ENCODE results near the gene PTPRA.
A peak's percentile ranks its signal among the peaks of the same experiment; 100 is the strongest.

The PTPRA gene

DNA sequence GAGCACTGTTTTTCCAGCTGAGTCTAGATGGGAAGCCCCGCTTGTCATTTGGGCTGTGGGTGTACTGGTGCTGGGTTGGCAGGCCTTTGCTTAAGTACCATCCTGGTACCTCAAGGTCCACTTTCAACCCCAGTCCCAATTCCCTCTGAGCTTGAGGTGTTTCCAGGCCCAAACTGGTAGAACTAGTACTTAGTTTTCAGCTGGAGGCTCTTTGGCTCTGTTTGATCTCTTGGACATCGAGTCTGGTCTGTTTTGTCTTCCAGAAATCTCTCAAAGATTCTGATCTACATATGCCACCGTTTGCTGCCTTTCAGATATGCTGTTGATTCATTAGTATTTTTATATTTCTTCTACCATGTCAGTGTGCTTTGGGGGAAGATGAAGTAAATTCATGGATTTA lies 108.4 kb downstream of the PTPRA start:
- Mint-ChIP-seq H3K27me3 (no peaks in the 10 kb centered on the region), H3K4me3 (no peak overlapping the region), H3K4me1 (peaks cover 16% of the 10 kb centered on the region), H3K27ac (no peak overlapping the region), H3K9me3 (no peaks in the 10 kb centered on the region)
- ATAC-seq: no peak
- no peak for DNase-seq

GRCh38 chr20:2983508-2983907 lies 110.2 kb downstream of the PTPRA start:
- H3K9me3 Mint-ChIP-seq: no peaks in the 10 kb centered on the region
- H3K4me3 Mint-ChIP-seq: no peak overlapping the region
- DNase-seq: no peak
- no peaks in the 10 kb centered on the region for H3K27me3 Mint-ChIP-seq
- ATAC-seq: no peak
- peaks cover 10% of the 10 kb centered on the region for H3K4me1 Mint-ChIP-seq
- no peak overlapping the region for H3K27ac Mint-ChIP-seq

DNA sequence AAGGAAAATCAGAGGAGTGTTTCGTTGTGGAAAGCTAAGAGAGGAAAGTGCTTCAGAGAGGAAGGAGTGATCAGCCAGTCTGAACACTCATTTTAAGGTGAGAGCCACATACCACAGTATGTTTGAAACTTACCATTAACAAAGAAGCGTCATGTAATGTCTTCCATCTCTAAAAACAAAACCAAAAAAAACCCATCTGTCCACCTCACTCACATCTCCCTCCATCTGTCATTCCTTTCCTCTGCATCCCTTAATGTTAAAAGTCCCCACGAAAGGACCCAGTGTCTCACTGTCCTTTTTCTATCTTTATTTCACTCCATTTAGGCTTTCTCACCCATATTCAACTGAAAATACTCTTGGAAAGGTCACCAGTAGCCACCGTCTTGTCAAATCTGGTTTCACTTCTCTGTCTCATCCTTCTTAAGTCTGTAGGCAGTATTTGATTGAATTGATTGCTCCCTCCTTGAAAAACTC lies 110.8 kb downstream of the PTPRA start:
- DNase-seq (peak in 1 of 2 donors; percentile 21), ATAC-seq (peak; percentile 82)
- peaks cover 8% of the 10 kb centered on the region for H3K4me1 Mint-ChIP-seq
- no peaks in the 10 kb centered on the region for H3K9me3 Mint-ChIP-seq
- no peaks in the 10 kb centered on the region for H3K27me3 Mint-ChIP-seq
- H3K27ac Mint-ChIP-seq: no peak overlapping the region
- H3K4me3 Mint-ChIP-seq: no peak overlapping the region

DNA sequence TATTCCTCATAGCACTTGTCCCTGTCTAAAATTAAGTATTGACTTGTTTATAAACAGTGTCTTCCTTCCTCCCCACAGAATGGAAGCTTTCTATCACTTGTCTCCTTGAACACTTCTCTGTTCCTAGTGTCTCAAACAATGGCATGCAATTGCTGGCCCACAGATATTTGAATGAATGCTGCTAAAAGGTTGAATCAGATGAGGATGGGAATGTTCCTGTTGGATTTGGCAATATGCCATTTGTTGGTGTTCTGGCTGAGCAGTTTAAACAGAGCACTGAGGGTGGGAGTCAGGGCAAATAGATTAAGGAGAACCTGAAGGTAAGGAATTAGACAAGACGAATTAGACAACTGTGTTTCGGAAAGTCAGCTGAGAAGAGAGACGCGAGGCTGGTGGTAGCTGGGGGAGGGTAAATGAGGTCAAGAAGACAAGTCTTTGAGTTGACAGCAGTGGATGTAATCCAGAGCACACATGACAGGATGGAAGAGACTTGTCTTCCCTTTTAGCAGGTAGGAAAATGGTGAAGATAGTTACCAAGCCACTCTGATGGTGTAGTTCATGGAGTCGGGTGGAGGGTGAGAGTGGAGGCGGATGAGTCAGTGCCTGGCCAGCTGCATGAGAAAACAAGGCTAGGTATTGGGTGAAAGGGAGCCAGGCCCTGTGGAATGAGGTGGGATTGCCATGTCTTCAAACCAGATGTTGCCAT lies 111.8 kb downstream of the PTPRA start:
- no peak overlapping the region for H3K4me3 Mint-ChIP-seq
- no peaks in the 10 kb centered on the region for H3K27me3 Mint-ChIP-seq
- H3K9me3 Mint-ChIP-seq: no peaks in the 10 kb centered on the region
- ATAC-seq: no peak
- peaks cover 14% of the 10 kb centered on the region for H3K4me1 Mint-ChIP-seq
- no peak overlapping the region for H3K27ac Mint-ChIP-seq
- DNase-seq: peak in 1 of 2 donors; percentile 19

DNA sequence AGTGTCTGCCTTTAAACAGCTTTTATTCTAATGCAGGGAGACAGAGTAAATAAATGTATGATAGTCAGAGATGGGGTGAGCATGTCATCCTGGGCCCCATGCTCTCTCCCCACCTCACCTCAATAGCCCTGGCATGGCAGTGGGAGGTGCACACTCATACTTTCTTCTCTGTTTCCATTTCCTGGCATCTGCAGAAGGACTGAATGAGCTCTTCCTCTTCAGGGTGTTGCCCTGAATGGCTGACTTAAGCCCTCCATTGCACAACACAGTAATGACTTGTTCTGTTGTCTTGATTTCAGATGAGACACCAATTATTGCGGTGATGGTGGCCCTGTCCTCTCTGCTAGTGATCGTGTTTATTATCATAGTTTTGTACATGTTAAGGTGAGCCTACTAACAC lies 113.2 kb downstream of the PTPRA start:
- Mint-ChIP-seq H3K27ac (peak overlapping the region in 1 of 2 donors; percentile 51), H3K9me3 (no peaks in the 10 kb centered on the region), H3K27me3 (no peaks in the 10 kb centered on the region), H3K4me1 (peaks cover 15% of the 10 kb centered on the region), H3K4me3 (peak overlapping the region; percentile 44 to 60)
- peak; percentile 88 for ATAC-seq
- DNase-seq: peak; percentile 38 to 78

DNA sequence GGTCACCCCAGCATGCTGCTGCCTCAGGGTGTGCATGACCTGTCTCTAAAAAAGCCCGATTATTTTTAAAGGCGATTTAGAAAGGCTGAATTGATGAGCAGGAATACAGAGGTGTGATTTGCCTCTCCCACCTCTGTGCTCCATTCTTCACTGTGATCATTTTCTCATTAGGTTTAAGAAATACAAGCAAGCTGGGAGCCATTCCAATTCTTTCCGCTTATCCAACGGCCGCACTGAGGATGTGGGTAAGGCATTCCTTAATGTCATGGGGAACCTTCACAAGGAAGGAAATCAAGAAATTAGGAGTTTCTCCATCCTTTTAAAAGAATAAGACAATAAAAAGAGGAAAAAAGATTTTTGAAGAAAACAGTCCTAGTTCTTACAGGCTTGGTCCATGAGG lies 114.6 kb downstream of the PTPRA start:
- Mint-ChIP-seq H3K9me3 (no peaks in the 10 kb centered on the region), H3K4me1 (peaks cover 18% of the 10 kb centered on the region), H3K27me3 (no peaks in the 10 kb centered on the region), H3K27ac (peak overlapping the region in 1 of 2 donors; percentile 72), H3K4me3 (no peak overlapping the region)
- no peak for DNase-seq
- ATAC-seq: no peak

DNA sequence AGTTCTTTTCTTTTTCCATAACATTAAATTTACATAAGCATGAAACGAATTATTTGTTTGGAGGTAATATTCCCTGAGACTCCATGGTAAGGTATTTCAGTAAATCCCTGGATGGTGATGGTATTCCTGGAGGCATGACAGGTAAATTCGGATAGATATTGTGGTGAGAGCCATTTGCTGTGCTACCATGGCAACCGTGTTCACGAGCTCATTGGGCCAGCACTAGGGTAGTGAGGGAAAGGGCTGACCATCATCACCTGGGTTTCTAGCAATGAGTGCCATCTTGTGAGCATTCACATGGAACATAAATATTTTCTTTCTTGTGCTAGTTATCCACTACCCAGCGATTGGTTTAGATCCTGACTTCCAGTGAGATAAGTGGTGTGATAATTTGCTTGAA lies 118.3 kb downstream of the PTPRA start:
- no peak for ATAC-seq
- Mint-ChIP-seq H3K27me3 (no peaks in the 10 kb centered on the region), H3K4me3 (no peak overlapping the region), H3K27ac (no peak overlapping the region), H3K9me3 (no peaks in the 10 kb centered on the region), H3K4me1 (peaks cover 21% of the 10 kb centered on the region)
- no peak for DNase-seq

DNA sequence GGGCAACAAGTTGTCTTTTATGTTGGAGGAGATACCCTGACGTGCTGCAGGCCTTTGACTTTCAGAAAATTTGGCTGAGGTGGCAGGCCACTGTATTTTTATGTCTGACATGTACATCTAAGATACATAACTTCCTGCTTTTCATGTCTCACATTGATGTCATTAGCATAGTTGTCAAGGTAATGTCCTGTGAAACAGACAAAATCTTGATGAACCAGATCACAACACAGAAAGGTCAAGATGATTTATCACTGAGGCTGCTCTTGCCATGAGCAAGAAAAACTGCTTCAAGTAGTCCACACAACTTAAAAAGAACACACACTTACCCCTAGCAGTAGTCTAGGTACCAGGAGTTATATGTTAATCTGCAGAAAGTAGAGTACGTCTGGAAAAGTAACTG lies 120.0 kb downstream of the PTPRA start:
- H3K4me3 Mint-ChIP-seq: no peak overlapping the region
- no peaks in the 10 kb centered on the region for H3K9me3 Mint-ChIP-seq
- peak overlapping the region; percentile 63 to 69 for H3K27ac Mint-ChIP-seq
- no peak for ATAC-seq
- no peak for DNase-seq
- peaks cover 21% of the 10 kb centered on the region for H3K4me1 Mint-ChIP-seq
- H3K27me3 Mint-ChIP-seq: no peaks in the 10 kb centered on the region

DNA sequence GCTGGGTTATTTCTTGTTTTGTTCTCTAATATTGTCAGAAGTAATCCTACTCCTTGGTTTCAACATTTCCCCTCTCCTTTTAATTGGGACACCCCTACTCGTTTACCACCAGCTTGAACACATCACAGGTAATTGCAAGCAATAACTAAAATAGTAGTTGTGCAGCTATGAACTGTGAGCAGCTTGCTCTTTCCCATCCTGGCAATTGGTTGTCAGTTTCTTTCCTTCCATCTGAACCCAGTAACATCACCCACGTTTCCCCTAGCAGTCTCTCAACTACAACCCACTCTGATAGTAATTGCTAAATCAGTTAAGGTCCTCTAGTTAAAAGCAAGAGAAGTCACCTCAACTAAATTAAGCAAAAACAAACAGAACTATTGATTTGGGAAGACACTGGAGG lies 122.5 kb downstream of the PTPRA start:
- DNase-seq: no peak
- no peak for ATAC-seq
- no peak overlapping the region for H3K4me3 Mint-ChIP-seq
- no peak overlapping the region for H3K27ac Mint-ChIP-seq
- no peaks in the 10 kb centered on the region for H3K27me3 Mint-ChIP-seq
- H3K9me3 Mint-ChIP-seq: no peaks in the 10 kb centered on the region
- peaks cover 6% of the 10 kb centered on the region for H3K4me1 Mint-ChIP-seq

GRCh38 chr20:2998728-2999127 lies 125.4 kb downstream of the PTPRA start:
- Mint-ChIP-seq H3K4me3 (no peak overlapping the region), H3K27ac (no peak overlapping the region), H3K9me3 (no peaks in the 10 kb centered on the region), H3K27me3 (no peaks in the 10 kb centered on the region), H3K4me1 (no peaks in the 10 kb centered on the region)
- ATAC-seq (no peak), DNase-seq (no peak)

GRCh38 chr20:3000852-3001523 lies 127.7 kb downstream of the PTPRA start:
- H3K4me1 Mint-ChIP-seq: no peaks in the 10 kb centered on the region
- H3K4me3 Mint-ChIP-seq: no peak overlapping the region
- ATAC-seq (peak; percentile 50), DNase-seq (no peak)
- peak overlapping the region in 1 of 2 donors; percentile 1 for H3K27ac Mint-ChIP-seq
- no peaks in the 10 kb centered on the region for H3K27me3 Mint-ChIP-seq
- no peaks in the 10 kb centered on the region for H3K9me3 Mint-ChIP-seq

GRCh38 chr20:3003416-3003815 lies 130.1 kb downstream of the PTPRA start:
- Mint-ChIP-seq H3K9me3 (no peaks in the 10 kb centered on the region), H3K27me3 (no peaks in the 10 kb centered on the region), H3K27ac (no peak overlapping the region), H3K4me3 (no peak overlapping the region), H3K4me1 (no peaks in the 10 kb centered on the region)
- ATAC-seq (no peak), DNase-seq (no peak)

DNA sequence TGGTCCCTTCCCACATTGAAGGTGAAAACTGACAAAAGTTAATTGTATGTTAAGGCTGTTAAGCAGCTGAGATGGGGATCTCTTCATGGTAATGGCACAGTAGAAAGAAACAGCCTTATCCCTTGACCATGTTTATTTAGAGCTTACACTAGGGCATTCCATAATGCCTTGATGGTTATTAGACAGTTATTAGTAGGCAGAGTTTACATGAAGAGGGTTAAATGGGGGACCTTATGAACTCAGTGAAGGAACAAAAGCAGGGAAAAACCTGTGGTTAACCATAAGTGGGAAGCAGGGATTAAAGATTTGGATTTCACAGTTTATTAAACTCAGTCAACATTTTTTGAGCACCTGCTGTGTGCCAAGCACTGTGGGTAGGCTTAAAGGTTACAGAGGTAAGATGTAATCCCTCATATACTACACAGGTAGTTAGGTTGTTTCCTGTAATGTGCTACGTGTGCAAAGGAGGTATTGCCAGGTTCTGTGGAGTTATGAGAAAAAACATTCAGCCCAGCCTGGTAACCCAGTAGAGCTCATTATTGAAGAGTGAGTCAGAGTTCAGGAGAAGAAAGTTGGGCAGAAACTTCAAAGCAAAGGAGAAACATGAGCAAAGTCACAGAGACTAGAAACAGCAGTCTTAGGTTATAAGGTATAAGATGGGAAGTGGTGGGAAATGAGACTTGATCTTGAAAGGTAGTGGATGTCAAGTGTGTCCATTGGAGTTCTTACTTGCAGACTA lies 137.9 kb downstream of the PTPRA start:
- Mint-ChIP-seq H3K27me3 (no peaks in the 10 kb centered on the region), H3K27ac (peak overlapping the region in 1 of 2 donors; percentile 35), H3K4me3 (no peak overlapping the region), H3K4me1 (peaks cover 29% of the 10 kb centered on the region), H3K9me3 (no peaks in the 10 kb centered on the region)
- ATAC-seq: peak; percentile 86
- no peak for DNase-seq

DNA sequence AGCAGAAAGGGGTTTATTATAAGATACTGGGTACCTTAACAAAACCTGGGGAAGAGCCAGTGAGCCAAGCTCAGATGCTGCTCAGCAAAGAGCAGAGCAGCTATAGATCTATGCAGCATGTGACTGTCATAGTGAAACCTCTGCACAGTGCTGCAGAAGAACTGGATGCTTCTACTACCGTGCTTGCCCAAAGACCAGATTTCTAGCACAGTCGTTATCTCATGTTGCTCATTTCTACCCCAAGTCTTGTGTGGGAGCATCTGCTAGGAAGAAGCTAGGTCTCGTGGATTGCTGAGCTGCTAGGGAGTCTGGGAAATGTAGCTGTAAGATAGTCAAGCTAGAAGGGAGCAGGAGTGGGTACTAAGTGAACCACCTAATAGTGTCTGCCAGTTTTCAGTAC lies 138.5 kb downstream of the PTPRA start:
- ATAC-seq (peak; percentile 86), DNase-seq (no peak)
- no peak overlapping the region for H3K4me3 Mint-ChIP-seq
- no peaks in the 10 kb centered on the region for H3K27me3 Mint-ChIP-seq
- H3K27ac Mint-ChIP-seq: no peak overlapping the region
- H3K9me3 Mint-ChIP-seq: no peaks in the 10 kb centered on the region
- H3K4me1 Mint-ChIP-seq: peaks cover 29% of the 10 kb centered on the region

DNA sequence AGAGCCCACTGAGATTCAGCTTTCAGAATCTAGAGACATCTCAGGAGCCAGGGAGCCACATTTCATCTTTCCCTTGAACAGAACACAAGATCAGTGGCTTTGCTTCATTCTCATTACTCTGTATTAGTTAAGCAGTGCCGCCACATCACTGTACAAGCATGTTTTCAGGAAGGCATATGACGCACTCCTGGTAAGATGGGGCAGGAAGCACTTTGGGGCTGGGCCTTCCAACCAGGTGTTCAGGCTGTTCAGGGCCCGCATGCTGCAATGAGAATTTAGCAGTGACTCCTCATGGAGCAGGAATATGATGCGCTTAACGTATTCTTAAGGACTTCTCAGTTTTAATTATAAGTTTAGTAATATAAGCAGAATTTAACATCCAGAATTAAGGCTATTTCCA lies 140.5 kb downstream of the PTPRA start:
- Mint-ChIP-seq H3K27ac (no peak overlapping the region), H3K4me3 (no peak overlapping the region), H3K4me1 (peaks cover 29% of the 10 kb centered on the region), H3K27me3 (no peaks in the 10 kb centered on the region), H3K9me3 (no peaks in the 10 kb centered on the region)
- ATAC-seq (no peak), DNase-seq (no peak)

DNA sequence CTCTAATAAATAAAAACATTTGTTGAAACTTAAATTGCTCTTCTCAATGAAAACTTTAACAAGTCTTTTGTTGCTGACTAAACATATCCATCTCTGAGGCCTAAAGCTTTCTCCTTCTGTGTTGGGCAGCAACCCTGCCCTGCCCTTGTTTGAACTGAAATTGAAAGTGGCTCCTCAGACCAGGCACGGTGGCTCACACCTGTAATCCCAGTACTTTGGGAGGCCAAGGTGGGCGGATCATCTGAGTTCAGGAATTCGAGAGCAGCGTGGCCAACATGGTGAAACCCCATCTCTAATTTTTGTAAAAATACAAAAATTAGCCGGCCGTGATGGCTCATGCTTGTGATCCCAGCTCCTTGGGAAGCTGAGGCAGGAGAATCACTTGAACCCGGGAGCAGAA lies 140.9 kb downstream of the PTPRA start:
- no peak overlapping the region for H3K27ac Mint-ChIP-seq
- H3K4me1 Mint-ChIP-seq: peaks cover 29% of the 10 kb centered on the region
- no peaks in the 10 kb centered on the region for H3K9me3 Mint-ChIP-seq
- no peak overlapping the region for H3K4me3 Mint-ChIP-seq
- ATAC-seq: no peak
- H3K27me3 Mint-ChIP-seq: no peaks in the 10 kb centered on the region
- DNase-seq: no peak
